Measurements from ENCODE around the gene KLHL30.

KLHL30 gene

DNA sequence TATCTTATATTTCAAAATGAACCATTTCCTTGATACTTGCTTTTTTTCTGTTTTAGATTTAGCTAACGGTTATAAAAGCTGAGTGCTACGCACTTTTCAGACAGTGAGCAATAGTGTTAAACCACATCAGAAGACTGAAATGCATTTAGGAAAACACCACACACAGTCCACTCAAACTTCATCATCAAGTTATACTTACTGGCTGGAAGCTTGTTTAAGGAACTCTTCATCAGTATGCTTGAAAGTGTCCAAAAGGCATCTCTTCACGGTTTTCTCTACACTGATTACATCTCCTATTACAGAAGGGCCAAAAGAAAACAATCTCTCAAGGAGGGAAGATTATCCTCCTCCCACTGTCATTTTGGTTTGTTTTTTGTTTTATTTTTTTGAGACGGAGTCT lies 45.4 kb downstream of the KLHL30 start:
- DNase-seq (ENCODE audit: low spot score): no peak

DNA sequence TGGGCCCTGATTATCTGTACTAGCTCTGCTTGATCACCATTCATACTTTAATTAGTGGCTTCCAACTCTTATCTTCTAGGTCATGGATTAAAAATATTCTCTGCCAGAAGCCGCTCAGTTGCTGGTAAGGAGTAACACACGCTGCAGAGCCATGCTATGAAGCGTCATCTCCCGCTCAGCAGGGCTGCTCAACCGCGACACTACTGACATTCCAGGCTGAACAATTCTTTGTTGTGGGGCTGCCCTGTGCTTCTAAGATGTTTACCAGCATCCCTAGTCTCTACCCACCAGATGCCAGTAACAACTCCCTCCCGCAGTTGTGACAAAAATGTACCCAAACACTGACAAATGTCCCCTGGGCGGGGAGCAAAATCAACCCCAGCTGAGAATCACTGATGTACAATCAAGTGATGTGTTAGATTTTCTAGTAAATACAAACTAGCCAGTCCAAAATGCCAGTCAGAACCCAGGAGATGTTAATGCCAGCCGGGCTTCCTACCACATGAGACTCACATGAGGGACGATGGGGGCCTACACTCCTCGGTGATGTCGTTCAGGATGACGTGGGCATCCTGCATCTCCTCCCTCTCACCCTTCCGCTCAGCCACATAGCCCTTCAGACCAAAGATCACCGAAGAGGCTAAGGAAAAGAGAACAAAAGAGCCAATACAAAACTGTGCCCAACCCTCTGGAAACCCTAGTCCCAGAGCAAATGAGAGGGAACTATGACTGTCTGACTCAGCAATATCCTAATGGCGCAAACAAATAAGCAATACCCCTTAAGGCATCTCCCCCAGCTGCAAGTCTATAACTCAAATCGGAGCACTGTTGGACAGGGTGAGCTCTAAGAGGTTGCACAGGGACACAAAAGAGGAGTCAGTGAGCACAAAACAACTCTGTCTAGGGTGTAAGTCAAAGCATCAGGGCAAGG lies 49.4 kb downstream of the KLHL30 start:
- DNase-seq (ENCODE audit: low spot score): no peak

DNA sequence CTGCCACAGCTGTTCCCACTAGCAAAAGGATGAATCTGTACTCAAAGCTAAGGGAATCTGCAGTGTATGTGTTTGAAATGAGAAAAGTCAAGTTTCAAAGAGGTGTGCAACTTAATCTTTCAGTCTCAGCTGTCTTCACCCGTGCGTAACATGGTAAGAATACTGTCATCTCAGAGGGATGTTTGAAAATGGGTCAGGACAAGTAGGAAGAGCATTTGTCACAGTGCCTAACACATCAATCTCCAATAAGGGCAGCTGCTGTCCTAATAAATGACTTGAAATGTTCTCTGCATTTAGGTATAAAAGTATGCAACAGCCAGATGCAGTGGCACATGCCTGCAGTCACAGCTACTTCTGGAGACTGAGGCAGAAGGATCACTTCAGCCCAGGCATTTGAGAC lies 52.0 kb downstream of the KLHL30 start:
- DNase-seq (ENCODE audit: low spot score): no peak

Measured in activated CD4-positive, alpha-beta T cell treated with anti-CD3 and anti-CD28 coated beads, Interleukin-2, Interleukin-4, amounts not matched to agents 100 ng/mL and 50 ng/mL, durations not matched to agents 16 hours and 8 hours (primary cell).